Measurements from ENCODE around the gene NUP93.

The NUP93 gene

GRCh38 chr16:56878282-56878854, 148.4 kb downstream of the NUP93 start (continued):
- TF ChIP-seq ZNF561 (tag by site-specific recombination; IDR thresholded peaks at IDR 0.05; ENCODE audit: borderline replicate concordance) (no peak), ZSCAN16 (tag by site-specific recombination; IDR thresholded peaks at IDR 0.05) (no peak), ZNF155 (tag by site-specific recombination; IDR thresholded peaks at IDR 0.05) (no peak), ZNF169 (tag by site-specific recombination; IDR thresholded peaks at IDR 0.05) (no peak), ZNF768 (tag by site-specific recombination; IDR thresholded peaks at IDR 0.05) (peak; percentile 81), KLF9 (tag by site-specific recombination; IDR thresholded peaks at IDR 0.05; ENCODE audit: low read depth) (peak; percentile 27; the same call in 1 of the 2 replicates), ZNF146 (tag by site-specific recombination; IDR thresholded peaks at IDR 0.05) (no peak), ZNF433 (tag by site-specific recombination; IDR thresholded peaks at IDR 0.05; ENCODE audit: low read depth) (no peak), HOXD13 (CRISPR knock-in tag; IDR thresholded peaks at IDR 0.05; ENCODE audit: borderline replicate concordance) (no peak), ZNF677 (tag by site-specific recombination; IDR thresholded peaks at IDR 0.05) (no peak), AEBP2 (tag by site-specific recombination; IDR thresholded peaks at IDR 0.05; ENCODE audit: borderline replicate concordance) (no peak)
- TF ChIP-seq, protein P1, sequence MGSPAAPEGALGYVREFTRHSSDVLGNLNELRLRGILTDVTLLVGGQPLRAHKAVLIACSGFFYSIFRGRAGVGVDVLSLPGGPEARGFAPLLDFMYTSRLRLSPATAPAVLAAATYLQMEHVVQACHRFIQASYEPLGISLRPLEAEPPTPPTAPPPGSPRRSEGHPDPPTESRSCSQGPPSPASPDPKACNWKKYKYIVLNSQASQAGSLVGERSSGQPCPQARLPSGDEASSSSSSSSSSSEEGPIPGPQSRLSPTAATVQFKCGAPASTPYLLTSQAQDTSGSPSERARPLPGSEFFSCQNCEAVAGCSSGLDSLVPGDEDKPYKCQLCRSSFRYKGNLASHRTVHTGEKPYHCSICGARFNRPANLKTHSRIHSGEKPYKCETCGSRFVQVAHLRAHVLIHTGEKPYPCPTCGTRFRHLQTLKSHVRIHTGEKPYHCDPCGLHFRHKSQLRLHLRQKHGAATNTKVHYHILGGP (tag by site-specific recombination; IDR thresholded peaks at IDR 0.05) = no peak

DNA sequence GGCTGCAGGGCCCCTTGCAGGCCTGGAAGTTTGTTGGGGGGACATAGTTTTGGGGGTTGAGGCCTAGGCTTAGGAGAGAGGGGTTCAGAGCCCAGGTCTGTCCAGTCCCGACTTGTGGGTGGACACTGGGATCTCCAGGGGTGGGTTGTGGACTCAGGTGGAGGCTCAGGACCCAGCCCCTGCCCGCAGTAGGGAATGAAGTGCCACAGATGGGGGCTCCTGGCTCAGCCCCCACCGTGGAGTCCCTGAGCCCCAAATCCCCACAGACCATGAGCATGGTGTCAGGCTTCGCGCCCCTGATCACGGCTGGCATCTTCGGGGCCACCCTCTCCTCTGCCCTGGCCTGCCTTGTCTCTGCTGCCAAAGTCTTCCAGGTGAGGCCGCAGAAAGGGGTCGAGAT, 149.3 kb downstream of the NUP93 start:
- Histone ChIP-seq H3K36me3 (ENCODE audit: control insufficient read depth in 2 of 2, insufficient read depth in 1 of 2, low read length in 2 of 2) (no peaks in the 10 kb centered on the region), H3K9me3 (ENCODE audit: control insufficient read depth, insufficient read depth, low read depth, low read length) (no peaks in the 10 kb centered on the region), H3K27ac (ENCODE audit: extremely low read depth, low read depth, low read length) (no peak overlapping the region), H3K4me3 (ENCODE audit: low read depth, low read length) (no peak overlapping the region), H3K4me1 (ENCODE audit: control insufficient read depth, insufficient read depth, low read length) (no peaks in the 10 kb centered on the region)
- CTCF ChIA-PET = interaction anchor here (0.8 to 0.9 kb wide), 2 partner anchors 10 to 13 kb away, joined by 4 to 5 read pairs; no protein-coding TSS in a partner anchor
- TF ChIP-seq ZNF112 (tag by site-specific recombination; IDR thresholded peaks at IDR 0.05) (no peak), ZFP37 (tag by site-specific recombination; IDR thresholded peaks at IDR 0.05) (no peak)
- POLR2A ChIA-PET = no interaction called here

- no peaks in the 10 kb centered on the region for H3K4me1 ChIP-seq (ENCODE audit: control insufficient read depth, insufficient read depth, low read length)
- no peak overlapping the region for H3K4me3 ChIP-seq (ENCODE audit: low read depth, low read length)
- no peaks in the 10 kb centered on the region for H3K36me3 ChIP-seq (ENCODE audit: control insufficient read depth in 2 of 2, insufficient read depth in 1 of 2, low read length in 2 of 2)
- H3K27ac ChIP-seq (ENCODE audit: extremely low read depth, low read depth, low read length) = no peak overlapping the region
- no peaks in the 10 kb centered on the region for H3K9me3 ChIP-seq (ENCODE audit: control insufficient read depth, insufficient read depth, low read depth, low read length)
- POLR2A ChIA-PET = no interaction called here
- CTCF ChIA-PET = interaction anchor here (0.8 to 0.9 kb wide), 2 partner anchors 11 to 13 kb away, joined by 4 to 5 read pairs; no protein-coding TSS in a partner anchor
- TF ChIP-seq BCL11A (tag by site-specific recombination; IDR thresholded peaks at IDR 0.05; ENCODE audit: low read depth) = no peak
- no peak for TF ChIP-seq ATF2 (tag by site-specific recombination; IDR thresholded peaks at IDR 0.05; ENCODE audit: low read depth)
- no peak for TF ChIP-seq ZNF280D (tag by site-specific recombination; IDR thresholded peaks at IDR 0.05)
- TF ChIP-seq, protein P2, sequence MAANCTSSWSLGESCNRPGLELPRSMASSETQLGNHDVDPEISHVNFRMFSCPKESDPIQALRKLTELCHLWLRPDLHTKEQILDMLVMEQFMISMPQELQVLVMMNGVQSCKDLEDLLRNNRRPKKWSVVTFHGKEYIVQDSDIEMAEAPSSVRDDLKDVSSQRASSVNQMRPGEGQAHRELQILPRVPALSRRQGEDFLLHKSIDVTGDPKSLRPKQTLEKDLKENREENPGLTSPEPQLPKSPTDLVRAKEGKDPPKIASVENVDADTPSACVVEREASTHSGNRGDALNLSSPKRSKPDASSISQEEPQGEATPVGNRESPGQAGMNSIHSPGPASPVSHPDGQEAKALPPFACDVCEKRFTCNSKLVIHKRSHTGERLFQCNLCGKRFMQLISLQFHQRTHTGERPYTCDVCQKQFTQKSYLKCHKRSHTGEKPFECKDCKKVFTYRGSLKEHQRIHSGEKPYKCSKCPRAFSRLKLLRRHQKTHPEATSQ (tag by site-specific recombination; IDR thresholded peaks at IDR 0.05) = no peak
- no peak for TF ChIP-seq ZBTB10 (tag by site-specific recombination; IDR thresholded peaks at IDR 0.05)
- no peak for TF ChIP-seq ZNF596 (tag by site-specific recombination; IDR thresholded peaks at IDR 0.05)
- no peak for TF ChIP-seq KLF8 (tag by site-specific recombination; IDR thresholded peaks at IDR 0.05)
- no peak for TF ChIP-seq ZNF239 (tag by site-specific recombination; IDR thresholded peaks at IDR 0.05)
Measured at GRCh38 chr16:56880176-56880575, 150.2 kb downstream of the NUP93 start.

Data from HEK293 (cell line).